Right atrium auricular region (tissue), 2 donors: ENCODE measurements around the gene QTRT2. TPM values are rescaled to one million over a fixed set of nuclear protein-coding genes. Genes with fewer than 3 reads are reported as not detected.
A peak's percentile ranks its signal among the peaks of the same experiment; 100 is the strongest.

Experiments used
- DNase-seq: peaks from one replicate; pipeline ENCODE4 v3.0.0-alpha.2; 2019; ENCODE audit warnings: low spot score
- H3K27ac ChIP-seq, 2 donors: fragments of 200-600 bp; sonication (generic); 1 replicate in 1 of 2; 2 replicates in 1 of 2; pipeline ENCODE4 v1.5.1; 2016 to 2019
- H3K27me3 ChIP-seq, 2 donors: fragments of 200-600 bp; sonication (generic); one replicate each; pipeline versions ENCODE4 v1.5.1 to v1.6.0; 2017 to 2019
- H3K36me3 ChIP-seq: fragments of 200-600 bp; sonication (generic); one replicate; pipeline ENCODE4 v1.5.1; 2016
- H3K4me1 ChIP-seq, 2 donors: fragments of 200-600 bp; sonication (generic); one replicate each; pipeline versions ENCODE4 v1.5.1 to v1.6.0; 2017 to 2019
- H3K4me3 ChIP-seq, 2 donors: fragments of 200-600 bp; sonication (generic); 1 replicate in 1 of 2; 2 replicates in 1 of 2; pipeline ENCODE4 v1.5.1; 2017 to 2019; ENCODE audit warnings: mild to moderate bottlenecking in 1 of 2, moderate library complexity in 1 of 2
- H3K9me3 ChIP-seq, 2 donors: fragments of 200-600 bp; sonication (generic); one replicate each; pipeline ENCODE4 v1.5.1; 2019
- total RNA-seq, 2 donors: library from RNA; depleted of rRNA; stranded (reverse); fragments of >200 nt; gene quantifications; one replicate each; pipeline ENCODE4 v1.1.0, GENCODE V29; 2016
- TF ChIP-seq, protein P1 (sequence below), 2 donors: fragments of 200-600 bp; sonication (generic); IDR thresholded peaks; one replicate each; pipeline ENCODE4 v1.5.1; 2019; ENCODE audit warnings: antibody characterized with exemption in 2 of 2

QTRT2 gene
- total RNA-seq, 2 donors from 2014 or later, result 4.9 to 5.6 TPM

- Histone ChIP-seq H3K4me3 (no peak overlapping the region), H3K9me3 (no peaks in the 10 kb centered on the region), H3K36me3 (no peaks in the 10 kb centered on the region), H3K27ac (no peak overlapping the region), H3K4me1 (no peaks in the 10 kb centered on the region), H3K27me3 (no peaks in the 10 kb centered on the region)
- TF ChIP-seq, protein P1, sequence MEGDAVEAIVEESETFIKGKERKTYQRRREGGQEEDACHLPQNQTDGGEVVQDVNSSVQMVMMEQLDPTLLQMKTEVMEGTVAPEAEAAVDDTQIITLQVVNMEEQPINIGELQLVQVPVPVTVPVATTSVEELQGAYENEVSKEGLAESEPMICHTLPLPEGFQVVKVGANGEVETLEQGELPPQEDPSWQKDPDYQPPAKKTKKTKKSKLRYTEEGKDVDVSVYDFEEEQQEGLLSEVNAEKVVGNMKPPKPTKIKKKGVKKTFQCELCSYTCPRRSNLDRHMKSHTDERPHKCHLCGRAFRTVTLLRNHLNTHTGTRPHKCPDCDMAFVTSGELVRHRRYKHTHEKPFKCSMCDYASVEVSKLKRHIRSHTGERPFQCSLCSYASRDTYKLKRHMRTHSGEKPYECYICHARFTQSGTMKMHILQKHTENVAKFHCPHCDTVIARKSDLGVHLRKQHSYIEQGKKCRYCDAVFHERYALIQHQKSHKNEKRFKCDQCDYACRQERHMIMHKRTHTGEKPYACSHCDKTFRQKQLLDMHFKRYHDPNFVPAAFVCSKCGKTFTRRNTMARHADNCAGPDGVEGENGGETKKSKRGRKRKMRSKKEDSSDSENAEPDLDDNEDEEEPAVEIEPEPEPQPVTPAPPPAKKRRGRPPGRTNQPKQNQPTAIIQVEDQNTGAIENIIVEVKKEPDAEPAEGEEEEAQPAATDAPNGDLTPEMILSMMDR (IDR thresholded peaks at IDR 0.05), result no peak
- DNase-seq, result no peak
Measured at GRCh38 chr3:114114719-114115118, 58.2 kb downstream of the QTRT2 start.

DNA sequence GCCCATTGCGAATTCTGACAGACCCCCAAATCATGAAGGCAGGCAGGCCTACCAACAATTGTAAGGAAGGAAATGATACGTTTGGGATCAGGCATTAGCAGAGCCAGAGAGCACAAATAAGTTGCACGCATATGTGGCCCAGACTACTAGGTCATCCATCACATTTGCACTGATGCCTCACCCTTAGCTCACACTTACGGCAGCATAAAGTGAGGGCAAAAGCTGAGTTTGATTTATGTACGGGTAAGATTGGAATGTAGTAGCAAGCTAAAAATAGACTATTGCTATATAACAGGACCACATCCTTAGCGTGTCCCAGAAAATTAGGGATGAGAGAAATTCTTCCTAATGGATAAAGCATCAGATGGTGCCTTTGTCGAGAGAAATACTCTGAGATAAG, 58.6 kb downstream of the QTRT2 start:
- Histone ChIP-seq H3K9me3 (no peaks in the 10 kb centered on the region), H3K36me3 (no peaks in the 10 kb centered on the region), H3K27ac (no peak overlapping the region), H3K4me3 (no peak overlapping the region), H3K4me1 (no peaks in the 10 kb centered on the region), H3K27me3 (no peaks in the 10 kb centered on the region)
- DNase-seq, result no peak
- TF ChIP-seq, protein P1 (IDR thresholded peaks at IDR 0.05), result no peak

GRCh38 chr3:114119776-114120175, 63.2 kb downstream of the QTRT2 start:
- H3K4me3 ChIP-seq, result no peak overlapping the region
- H3K4me1 ChIP-seq, result peaks cover 0 to 4% of the 10 kb centered on the region in 2 donors
- no peak for DNase-seq
- H3K27ac ChIP-seq, result no peak overlapping the region
- H3K36me3 ChIP-seq, result no peaks in the 10 kb centered on the region
- TF ChIP-seq, protein P1 (IDR thresholded peaks at IDR 0.05), result no peak
- no peaks in the 10 kb centered on the region for H3K27me3 ChIP-seq
- H3K9me3 ChIP-seq, result no peaks in the 10 kb centered on the region

GRCh38 chr3:114120211-114120610, 63.7 kb downstream of the QTRT2 start:
- no peak overlapping the region for H3K4me3 ChIP-seq
- DNase-seq, result no peak
- H3K27ac ChIP-seq, result no peak overlapping the region
- no peaks in the 10 kb centered on the region for H3K9me3 ChIP-seq
- no peaks in the 10 kb centered on the region for H3K36me3 ChIP-seq
- H3K4me1 ChIP-seq, result peaks cover 0 to 4% of the 10 kb centered on the region in 2 donors
- TF ChIP-seq, protein P1 (IDR thresholded peaks at IDR 0.05), result no peak
- no peaks in the 10 kb centered on the region for H3K27me3 ChIP-seq

- peak overlapping the region in 1 of 2 donors; percentile 14 for H3K27ac ChIP-seq
- H3K36me3 ChIP-seq, result no peaks in the 10 kb centered on the region
- no peaks in the 10 kb centered on the region for H3K27me3 ChIP-seq
- H3K4me1 ChIP-seq, result peaks cover 0 to 4% of the 10 kb centered on the region in 2 donors
- H3K9me3 ChIP-seq, result no peaks in the 10 kb centered on the region
- TF ChIP-seq, protein P1 (IDR thresholded peaks at IDR 0.05), result no peak
- H3K4me3 ChIP-seq, result no peak overlapping the region
- no peak for DNase-seq
Measured at GRCh38 chr3:114122027-114122709, 65.6 kb downstream of the QTRT2 start.

- peaks cover 0 to 4% of the 10 kb centered on the region in 2 donors for H3K4me1 ChIP-seq
- no peak for DNase-seq
- no peaks in the 10 kb centered on the region for H3K36me3 ChIP-seq
- no peaks in the 10 kb centered on the region for H3K27me3 ChIP-seq
- H3K9me3 ChIP-seq, result no peaks in the 10 kb centered on the region
- TF ChIP-seq, protein P1 (IDR thresholded peaks at IDR 0.05), result no peak
- H3K4me3 ChIP-seq, result no peak overlapping the region
- no peak overlapping the region for H3K27ac ChIP-seq
Measured at GRCh38 chr3:114126461-114126860, 69.9 kb downstream of the QTRT2 start.
